Measurements from ENCODE around the gene CLIC6. TPM values are rescaled to one million over a fixed set of nuclear protein-coding genes. Genes with fewer than 3 reads are reported as not detected.
A peak's percentile ranks its signal among the peaks of the same experiment; 100 is the strongest.
"Not testable (repeated sequence)": the region's sequence is repeated elsewhere in the genome, so short reads cannot be mapped to it uniquely, and the experiment has no call there.

Gene CLIC6
- polyA plus RNA-seq, 1 donor (not counting 4 experiments of a cell fraction or from before 2014, with no cell fraction given) = not detected

- Histone ChIP-seq H4K20me1 (ENCODE audit: control insufficient read depth, extremely low read depth, insufficient read depth, low read length) (no peaks in the 10 kb centered on the region), H3K9me3 (ENCODE audit: control insufficient read depth, low read depth, low read length) (no peaks in the 10 kb centered on the region), H2AFZ (ENCODE audit: control insufficient read depth, low read length) (no peak overlapping the region), H3K9ac (ENCODE audit: control insufficient read depth, extremely low read depth, insufficient read depth, low read length) (no peak overlapping the region), H3K27me3 (ENCODE audit: control insufficient read depth, extremely low read depth, insufficient read depth, low read length) (peaks cover 73% of the 10 kb centered on the region), H3K4me1 (ENCODE audit: control insufficient read depth, extremely low read depth, insufficient read depth, low read length) (no peaks in the 10 kb centered on the region), H3K4me2 (ENCODE audit: control insufficient read depth, extremely low read depth, insufficient read depth, low read depth, low read length) (peak overlapping the region; percentile 17), H3K9me1 (ENCODE audit: control insufficient read depth, extremely low read depth, insufficient read depth, low read length) (no peaks in the 10 kb centered on the region), H3K4me3 (ENCODE audit: control insufficient read depth in 2 of 3, extremely low read depth in 1 of 3, insufficient read depth in 2 of 3, low read depth in 1 of 3, low read length in 3 of 3) (peak overlapping the region in 1 of 3 experiments; percentile 11), H3K27ac (ENCODE audit: control insufficient read depth, insufficient read depth, low read length) (no peak overlapping the region), H3K79me2 (ENCODE audit: control insufficient read depth, insufficient read depth, low read length) (no peaks in the 10 kb centered on the region), H3K36me3 (ENCODE audit: control insufficient read depth in 2 of 2, extremely low read depth in 1 of 2, insufficient read depth in 2 of 2, low read length in 2 of 2) (no peaks in the 10 kb centered on the region)
- DNase-seq (ENCODE audit: low read depth, low spot score) = no peak
- FAIRE-seq = no peak
- TF ChIP-seq EZH2 (IDR thresholded peaks at IDR 0.05; ENCODE audit: low read length) (peak; percentile 81), CTCF (optimal IDR thresholded peaks at IDR 0.05 in 1 of 3, IDR thresholded peaks at IDR 0.05 in 1 of 3, conservative IDR thresholded peaks at IDR 0.05 in 1 of 3; ENCODE audit: extremely low read depth in 1 of 3, insufficient read depth in 2 of 3, low read length in 3 of 3) (no peak)
- dilution Hi-C loops (cut with MboI; ENCODE audit: extremely low pct_ligation_motif_present, low sequenced_read_pairs) = no loop called here
Measured at GRCh38 chr21:34669149-34669879, 520 bp downstream of the CLIC6 start.

- H3K27ac ChIP-seq (ENCODE audit: control insufficient read depth, insufficient read depth, low read length); H4K20me1 ChIP-seq (ENCODE audit: control insufficient read depth, extremely low read depth, insufficient read depth, low read length); dilution Hi-C loops (cut with MboI; ENCODE audit: extremely low pct_ligation_motif_present, low sequenced_read_pairs); H2AFZ ChIP-seq (ENCODE audit: control insufficient read depth, low read length); DNase-seq (ENCODE audit: low read depth, low spot score); H3K4me1 ChIP-seq (ENCODE audit: control insufficient read depth, extremely low read depth, insufficient read depth, low read length); FAIRE-seq; H3K79me2 ChIP-seq (ENCODE audit: control insufficient read depth, insufficient read depth, low read length); H3K36me3 ChIP-seq (ENCODE audit: control insufficient read depth in 2 of 2, extremely low read depth in 1 of 2, insufficient read depth in 2 of 2, low read length in 2 of 2); H3K9me3 ChIP-seq (ENCODE audit: control insufficient read depth, low read depth, low read length); H3K9ac ChIP-seq (ENCODE audit: control insufficient read depth, extremely low read depth, insufficient read depth, low read length); H3K9me1 ChIP-seq (ENCODE audit: control insufficient read depth, extremely low read depth, insufficient read depth, low read length): not testable (repeated sequence)
- peaks cover 73% of the 10 kb centered on the region for H3K27me3 ChIP-seq (ENCODE audit: control insufficient read depth, extremely low read depth, insufficient read depth, low read length)
- H3K4me2 ChIP-seq (ENCODE audit: control insufficient read depth, extremely low read depth, insufficient read depth, low read depth, low read length) = peak overlapping the region; percentile 17
- H3K4me3 ChIP-seq (ENCODE audit: control insufficient read depth in 2 of 3, extremely low read depth in 1 of 3, insufficient read depth in 2 of 3, low read depth in 1 of 3, low read length in 3 of 3) = peak overlapping the region in 1 of 3 experiments; percentile 22
Measured at GRCh38 chr21:34669880-34670219, 1.1 kb downstream of the CLIC6 start.

Measured in keratinocyte (primary cell).